A549 (cell line): ENCODE results near the gene PRRG3. TPM values are rescaled to one million over a fixed set of nuclear protein-coding genes. Genes with fewer than 3 reads are reported as not detected.

Source experiments
- ATAC-seq, 2 experiments: fragments of 200-7000 bp in 1 of 2; fragments of >200 bp in 1 of 2; cut with Nextera tagmentation in 1 of 2; cut with Tn5 transposase in 1 of 2; 3 replicates each; pipeline versions ENCODE4 v1.8.0 to v1.9.1; 2018 to 2020; ENCODE audit warnings: mild to moderate bottlenecking in 1 of 2, moderate library complexity in 1 of 2
- CTCF ChIA-PET: fragments of 300-600 bp; sonication (Branson Sonifier 250); formaldehyde crosslinking; extraction: SDS; loops from one replicate; lab custom pipeline; 2021; ENCODE audit warnings: antibody characterized with exemption, inconsistent platforms; lab: Yijun Ruan, JAX
- POLR2A ChIA-PET: fragments of 350-600 bp; formaldehyde crosslinking; extraction: SDS; loops from one replicate; lab custom pipeline; 2021; ENCODE audit warnings: antibody characterized with exemption, inconsistent platforms; lab: Yijun Ruan, JAX
- DNase-seq, 2 experiments: peaks; one replicate each; pipeline versions ENCODE4 v3.0.0 to v3.0.0-alpha.2; 2011 to 2016; ENCODE audit warnings: low read depth in 1 of 2, low spot score in 1 of 2
- FAIRE-seq: peaks from 2 replicates; lab custom pipeline; 2011; peaks lifted over from hg19 to GRCh38; lab: Jason Lieb, UNC
- H3K27ac ChIP-seq, 2 experiments: fragments of >200 bp; sonication (Bioruptor Twin); formaldehyde crosslinking; 3 replicates each; pipeline ENCODE4 v1.5.1; 2016 to 2017
- H3K4me1 ChIP-seq: fragments of >200 bp; sonication (Bioruptor Twin); formaldehyde crosslinking; 3 replicates; pipeline ENCODE4 v1.6.1; 2016
- H3K4me2 ChIP-seq: fragments of >200 bp; sonication (Bioruptor Twin); formaldehyde crosslinking; 3 replicates; pipeline ENCODE4 v1.6.1; 2016
- H3K4me3 ChIP-seq: fragments of >200 bp; sonication (Bioruptor Twin); formaldehyde crosslinking; 3 replicates; pipeline ENCODE4 v1.5.1; 2016
- H3K9me3 ChIP-seq: fragments of >200 bp; sonication (Bioruptor Twin); formaldehyde crosslinking; 3 replicates; pipeline ENCODE4 v1.6.1; 2016
- ATOH8 ChIP-seq: fragments of 250-450 bp; sonication (Bioruptor Pico); IDR thresholded peaks from 2 replicates; pipeline ENCODE4 v1.5.0; 2020; ENCODE audit warnings: low read depth, mild to moderate bottlenecking, moderate library complexity
- CBX2 ChIP-seq: fragments of 200-600 bp; sonication (generic); IDR thresholded peaks from 2 replicates; pipeline ENCODE4 v1.6.1; 2016; ENCODE audit warnings: low read depth, mild to moderate bottlenecking, borderline replicate concordance
- CBX8 ChIP-seq: fragments of 200-600 bp; sonication (generic); IDR thresholded peaks from 2 replicates; pipeline ENCODE4 v1.6.1; 2016
- CEBPB ChIP-seq, 2 experiments: fragments of >200 bp in 1 of 2; sonication (Bioruptor Twin) in 1 of 2; formaldehyde crosslinking in 1 of 2; IDR thresholded peaks; 2 replicates each; pipeline ENCODE4 v1.6.1; 2012 to 2016
- CTCF ChIP-seq: fragments of >200 bp; sonication (Bioruptor Twin); formaldehyde crosslinking; IDR thresholded peaks from 3 replicates; pipeline ENCODE4 v1.5.1; 2016
- ESRRA ChIP-seq: fragments of 150-350 bp; IDR thresholded peaks from 2 replicates; pipeline ENCODE4 v1.6.1; 2014; ENCODE audit warnings: mild to moderate bottlenecking, low read length, borderline replicate concordance
- FOSB ChIP-seq: fragments of 250-450 bp; sonication (Bioruptor Pico); IDR thresholded peaks from 2 replicates; pipeline ENCODE4 v1.5.0; 2020; ENCODE audit warnings: mild to moderate bottlenecking, moderate library complexity
- FOSL2 ChIP-seq, 2 experiments: fragments of 450-650 bp in 1 of 2; fragments of >200 bp in 1 of 2; sonication (Bioruptor Twin) in 1 of 2; formaldehyde crosslinking; IDR thresholded peaks; 2 replicates each; pipeline versions ENCODE4 v1.5.0 to v1.6.1; 2016 to 2020; ENCODE audit warnings: mild to moderate bottlenecking in 1 of 2, moderate library complexity in 1 of 2
- GATA3 ChIP-seq: IDR thresholded peaks from 2 replicates; pipeline ENCODE4 v1.6.1; 2012; ENCODE audit warnings: borderline replicate concordance
- HEYL ChIP-seq: fragments of 250-450 bp; sonication (Bioruptor Pico); IDR thresholded peaks from 2 replicates; pipeline ENCODE4 v1.8.0; 2021; ENCODE audit warnings: mild to moderate bottlenecking, moderate library complexity
- HOXA7 ChIP-seq: fragments of 250-450 bp; sonication (Bioruptor Pico); IDR thresholded peaks from 2 replicates; pipeline ENCODE4 v1.5.0; 2020; ENCODE audit warnings: mild to moderate bottlenecking, moderate library complexity
- NPAS2 ChIP-seq: fragments of 250-450 bp; sonication (Bioruptor Pico); IDR thresholded peaks from 2 replicates; pipeline ENCODE4 v1.8.0; 2022; ENCODE audit warnings: mild to moderate bottlenecking, moderate library complexity, borderline replicate concordance
- NR3C1 ChIP-seq: fragments of >200 bp; sonication (Bioruptor Twin); formaldehyde crosslinking; IDR thresholded peaks from 3 replicates; pipeline ENCODE4 v1.6.1; 2017
- PHF8 ChIP-seq: fragments of 200-600 bp; sonication (generic); IDR thresholded peaks from 2 replicates; pipeline ENCODE4 v1.6.1; 2016; ENCODE audit warnings: low read depth, mild to moderate bottlenecking, antibody characterized with exemption, moderate library complexity, borderline replicate concordance
- RAD21 ChIP-seq, 2 experiments: fragments of >200 bp in 1 of 2; sonication (Bioruptor Twin) in 1 of 2; formaldehyde crosslinking in 1 of 2; IDR thresholded peaks in 1 of 2; conservative IDR thresholded peaks in 1 of 2; 2 replicates in 1 of 2; 3 replicates in 1 of 2; pipeline ENCODE4 v1.6.1; 2012 to 2018; ENCODE audit warnings: inconsistent platforms in 1 of 2
- RCOR1 ChIP-seq: fragments of 150-350 bp; IDR thresholded peaks from 2 replicates; pipeline ENCODE4 v1.6.1; 2014; ENCODE audit warnings: antibody characterized with exemption, low read length, low read depth
- RFX5 ChIP-seq: fragments of 450-650 bp; IDR thresholded peaks from 2 replicates; pipeline ENCODE4 v1.7.1; 2014; ENCODE audit warnings: antibody characterized with exemption, mild to moderate bottlenecking, moderate library complexity
- SMC3 ChIP-seq: fragments of >200 bp; sonication (Bioruptor Twin); formaldehyde crosslinking; IDR thresholded peaks from 3 replicates; pipeline ENCODE4 v1.6.1; 2018; ENCODE audit warnings: inconsistent platforms
- TFCP2L1 ChIP-seq: fragments of 250-450 bp; sonication (Bioruptor Pico); IDR thresholded peaks from 2 replicates; pipeline ENCODE4 v1.5.0; 2021; ENCODE audit warnings: mild to moderate bottlenecking
- TP53 ChIP-seq: fragments of 250-450 bp; sonication (Bioruptor Pico); IDR thresholded peaks from 2 replicates; pipeline ENCODE4 v1.5.0; 2021; ENCODE audit warnings: mild to moderate bottlenecking, moderate library complexity
- ZC3H11A ChIP-seq: fragments of 450-650 bp; IDR thresholded peaks from 2 replicates; pipeline ENCODE4 v1.6.1; 2014; ENCODE audit warnings: antibody characterized with exemption, mild to moderate bottlenecking
- ZFP36 ChIP-seq: fragments of 450-650 bp; IDR thresholded peaks from 2 replicates; pipeline ENCODE4 v1.6.1; 2014; ENCODE audit warnings: borderline replicate concordance; ENCODE audit not compliant: partially characterized antibody
- ZNF302 ChIP-seq: fragments of 250-450 bp; sonication (Bioruptor Pico); IDR thresholded peaks from 2 replicates; pipeline ENCODE4 v1.9.0; 2021; ENCODE audit warnings: inconsistent platforms, mild to moderate bottlenecking, moderate library complexity
- ZSCAN20 ChIP-seq: fragments of 250-450 bp; sonication (Bioruptor Pico); IDR thresholded peaks from 2 replicates; pipeline ENCODE4 v1.8.0; 2022; ENCODE audit warnings: mild to moderate bottlenecking, moderate library complexity
- whole genome bisulfite sequencing: methylation state at CpG from one replicate; pipeline ENCODE4 v1.1.6; 2017; ENCODE audit errors: missing lambda C conversion rate; 5-methylcytosine and 5-hydroxymethylcytosine counted together
- polyA plus RNA-seq, 4 experiments: library from polyadenylated mRNA; depleted of rRNA in 3 of 4; stranded (reverse); fragments of >200 nt; fragmentation: RNase III in 1 of 4; extraction: RNeasy Plus Mini Kit Qiagen cat#74134 plus additional on column Dnase treatment in 1 of 4; gene quantifications; 2 replicates in 3 of 4; 3 replicates in 1 of 4; pipeline ENCODE4 v1.2.3, GENCODE V29; 2011 to 2017
- TF ChIP-seq, protein P1 (sequence below): IDR thresholded peaks from 2 replicates; pipeline ENCODE4 v1.6.1; 2012

Gene PRRG3
- polyA plus RNA-seq, 2 of the 4 experiments (the other 2 are of a cell fraction) = not detected

- H3K4me1 ChIP-seq = no peaks in the 10 kb centered on the region
- TF ChIP-seq ZC3H11A = no peak
- TF ChIP-seq FOSL2 (IDR thresholded peaks at IDR 0.05) = no peak
- TF ChIP-seq FOSL2 (CRISPR knock-in tag; IDR thresholded peaks at IDR 0.05) = no peak
- no peak for TF ChIP-seq ZNF302 (CRISPR knock-in tag)
- TF ChIP-seq RAD21 (conservative IDR thresholded peaks at IDR 0.05 in 1 of 2, IDR thresholded peaks at IDR 0.05 in 1 of 2) = peak; percentile 68 to 73
- TF ChIP-seq SMC3 = peak; percentile 70
- TF ChIP-seq CTCF = peak; percentile 52
- CTCF ChIA-PET = interaction anchor here (1.3 to 3.7 kb wide), 7 partner anchors 12 to 1107 kb away, joined by 3 to 15 read pairs (median 4); no protein-coding TSS in a partner anchor
- peak; percentile 65 to 93; a peak in 4 of 6 replicates for ATAC-seq
- H3K4me2 ChIP-seq = no peak overlapping the region
- POLR2A ChIA-PET = no interaction called here
- no peaks in the 10 kb centered on the region for H3K9me3 ChIP-seq
- H3K4me3 ChIP-seq = no peak overlapping the region
- WGBS = 0% methylated on average over 2 of the region's 3 CpGs
- DNase-seq = peak; percentile 37 to 61
- no peak overlapping the region for H3K27ac ChIP-seq
- FAIRE-seq = peak; percentile 70
Measured at GRCh38 chrX:151713849-151714248, 18.6 kb downstream of the PRRG3 start.

DNA sequence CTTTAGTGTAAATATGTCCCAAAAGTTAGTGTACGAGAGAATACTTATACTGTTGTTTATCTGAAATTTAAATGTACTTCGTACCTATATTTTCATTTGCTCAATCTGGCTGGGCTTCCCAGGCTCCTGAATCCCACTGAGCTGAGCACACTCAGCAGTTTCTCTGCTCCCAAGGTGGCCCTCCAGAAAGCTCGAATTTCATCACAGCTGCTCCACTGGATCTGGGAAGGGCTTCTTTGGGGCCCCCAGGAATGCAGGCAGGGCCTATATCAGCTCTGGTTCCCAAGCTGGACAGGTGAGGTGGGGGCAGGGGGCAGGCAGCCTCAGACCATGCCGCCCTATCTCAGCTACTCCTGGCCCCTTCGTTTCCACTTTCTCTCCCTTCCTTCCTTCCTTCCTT lies 19.1 kb downstream of the PRRG3 start:
- Histone ChIP-seq H3K4me3 (no peak overlapping the region), H3K27ac (no peak overlapping the region), H3K9me3 (no peaks in the 10 kb centered on the region)
- DNase-seq (no peak), FAIRE-seq (no peak)
- POLR2A ChIA-PET = no interaction called here
- 36% methylated on average over 5 of the region's 5 CpGs for WGBS
- TF ChIP-seq HEYL (CRISPR knock-in tag) (no peak), ZFP36 (no peak), CEBPB (IDR thresholded peaks at IDR 0.05) (no peak), SMC3 (no peak), PHF8 (no peak), HOXA7 (CRISPR knock-in tag) (no peak), CBX2 (no peak), NR3C1 (no peak), FOSL2 (IDR thresholded peaks at IDR 0.05) (no peak), FOSL2 (CRISPR knock-in tag; IDR thresholded peaks at IDR 0.05) (no peak), ZNF302 (CRISPR knock-in tag) (no peak), TFCP2L1 (no peak), RFX5 (no peak)
- TF ChIP-seq, protein P1, sequence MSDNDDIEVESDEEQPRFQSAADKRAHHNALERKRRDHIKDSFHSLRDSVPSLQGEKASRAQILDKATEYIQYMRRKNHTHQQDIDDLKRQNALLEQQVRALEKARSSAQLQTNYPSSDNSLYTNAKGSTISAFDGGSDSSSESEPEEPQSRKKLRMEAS = no peak
- TF ChIP-seq, all 56 proteins: peak for 0
- no peaks in the 10 kb centered on the region for H3K4me1 ChIP-seq
- no peak for ATAC-seq
- CTCF ChIA-PET = interaction anchor here (1.3 to 3.7 kb wide), 6 partner anchors 12 to 1107 kb away, joined by 3 to 15 read pairs (median 5); no protein-coding TSS in a partner anchor
- no peak overlapping the region for H3K4me2 ChIP-seq

- Histone ChIP-seq H3K4me1 (no peaks in the 10 kb centered on the region), H3K27ac (no peak within 1 kb of the TSS), H3K4me3 (no peak within 1 kb of the TSS), H3K9me3 (no peaks in the 10 kb centered on the region), H3K4me2 (no peak within 1 kb of the TSS)
- ATAC-seq (no peak), FAIRE-seq (no peak), DNase-seq (no peak)
- ChIA-PET POLR2A (no interaction called here), CTCF (interaction anchor here (1.0 to 3.7 kb wide), 2 partner anchors 10 to 933 kb away, joined by 3 to 12 read pairs; no protein-coding TSS in a partner anchor)
- WGBS = 43% methylated on average over 2 of the region's 3 CpGs
- TF ChIP-seq CBX8 (no peak), ATOH8 (CRISPR knock-in tag) (no peak), RCOR1 (no peak), CEBPB (IDR thresholded peaks at IDR 0.05) (no peak), CTCF (no peak), ZC3H11A (no peak), PHF8 (no peak), NPAS2 (CRISPR knock-in tag) (no peak), GATA3 (no peak), FOSB (CRISPR knock-in tag) (no peak), ESRRA (no peak), HEYL (CRISPR knock-in tag) (no peak), ZSCAN20 (no peak), RFX5 (no peak), TP53 (no peak)
- TF ChIP-seq, protein P1 = no peak
Measured at GRCh38 chrX:151715752-151716151, 20.5 kb downstream of the PRRG3 start, which contains the start of gene FATE1. Gene FATE1 (plus strand): TSS chrX:151716035. CDS start chrX:151716120, 85 bp downstream.
